ENCODE data around the gene NOS3.
"Not testable (repeated sequence)": the region's sequence is repeated elsewhere in the genome, so short reads cannot be mapped to it uniquely, and the experiment has no call there.

The NOS3 gene

GRCh38 chr7:151039850-151040548 lies 49.2 kb downstream of the NOS3 start:
- no peak for TF ChIP-seq CTCF (IDR thresholded peaks at IDR 0.05; ENCODE audit: insufficient read depth, missing control alignments)

DNA sequence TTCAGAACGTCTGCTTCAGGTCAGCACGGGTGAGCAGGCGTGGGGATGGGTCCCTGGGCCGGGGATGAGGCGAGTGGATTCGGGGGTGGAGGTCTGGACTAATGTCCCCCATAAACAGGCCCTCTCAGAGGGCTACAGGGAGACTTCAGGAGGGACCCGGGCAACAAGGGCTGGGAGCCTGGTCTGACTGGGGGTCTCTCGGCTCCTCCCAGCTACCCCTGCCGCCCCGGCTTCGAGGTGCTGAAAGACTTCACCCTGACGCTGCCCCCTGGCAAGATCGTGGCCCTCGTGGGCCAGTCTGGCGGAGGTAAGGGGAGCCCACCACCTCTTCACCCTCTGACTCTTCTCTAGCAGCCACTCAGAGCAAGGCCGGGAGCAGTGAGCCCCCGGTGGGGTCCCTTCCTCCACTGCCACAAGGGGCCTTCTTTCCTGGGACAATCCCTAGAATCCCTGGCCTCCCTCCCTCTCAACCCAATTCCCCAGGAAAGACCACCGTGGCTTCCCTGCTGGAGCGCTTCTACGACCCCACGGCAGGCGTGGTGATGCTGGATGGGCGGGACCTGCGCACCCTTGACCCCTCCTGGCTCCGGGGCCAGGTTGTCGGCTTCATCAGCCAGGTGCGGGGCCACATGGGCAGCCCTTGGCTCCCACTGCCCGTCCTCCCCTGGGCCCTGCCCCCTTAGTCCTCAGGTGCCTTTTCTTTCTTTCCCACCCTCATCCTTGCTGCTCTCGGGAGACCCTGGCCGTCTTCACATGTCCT lies 50.0 kb downstream of the NOS3 start:
- no peak for TF ChIP-seq CTCF (IDR thresholded peaks at IDR 0.05; ENCODE audit: insufficient read depth, missing control alignments)
- DNase-seq (ENCODE audit: insufficient read length, low spot score) (no peak), FAIRE-seq (no peak)

More at GRCh38 chr7:151039850-151040548, 49.2 kb downstream of the NOS3 start:
- DNase-seq (ENCODE audit: insufficient read length, low spot score) (no peak), FAIRE-seq (no peak)

- not testable (repeated sequence) for DNase-seq (ENCODE audit: insufficient read length, low spot score); FAIRE-seq
Observed at GRCh38 chr7:151043449-151043848, 52.6 kb downstream of the NOS3 start.

- TF ChIP-seq CTCF (IDR thresholded peaks at IDR 0.05; ENCODE audit: insufficient read depth, missing control alignments) = no peak
- no peak for FAIRE-seq
- DNase-seq (ENCODE audit: insufficient read length, low spot score) = no peak
Observed at GRCh38 chr7:151043959-151044358, 53.1 kb downstream of the NOS3 start.

DNA sequence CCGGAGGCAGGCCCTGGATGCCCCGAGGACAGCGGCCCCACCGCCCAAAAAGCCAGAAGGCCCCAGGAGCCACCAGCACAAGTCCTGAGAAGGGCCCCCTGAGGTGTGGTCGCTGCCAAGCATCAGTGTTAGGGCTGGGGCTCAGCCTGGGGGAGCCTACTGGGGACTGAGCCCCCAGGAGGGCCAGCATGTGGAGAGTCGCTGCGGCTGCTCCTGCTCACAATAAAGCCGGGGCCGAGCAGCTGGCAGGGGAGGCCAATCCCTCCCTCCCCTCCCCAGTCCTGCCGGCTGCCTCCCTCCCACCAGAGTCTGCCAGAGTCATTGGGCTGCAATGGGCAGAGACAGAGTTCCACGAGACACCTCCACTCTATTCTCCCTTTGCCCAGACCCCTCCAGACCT lies 54.4 kb downstream of the NOS3 start:
- TF ChIP-seq CTCF (IDR thresholded peaks at IDR 0.05; ENCODE audit: insufficient read depth, missing control alignments) = no peak
- DNase-seq (ENCODE audit: insufficient read length, low spot score) (peak; percentile 86), FAIRE-seq (no peak)

DNA sequence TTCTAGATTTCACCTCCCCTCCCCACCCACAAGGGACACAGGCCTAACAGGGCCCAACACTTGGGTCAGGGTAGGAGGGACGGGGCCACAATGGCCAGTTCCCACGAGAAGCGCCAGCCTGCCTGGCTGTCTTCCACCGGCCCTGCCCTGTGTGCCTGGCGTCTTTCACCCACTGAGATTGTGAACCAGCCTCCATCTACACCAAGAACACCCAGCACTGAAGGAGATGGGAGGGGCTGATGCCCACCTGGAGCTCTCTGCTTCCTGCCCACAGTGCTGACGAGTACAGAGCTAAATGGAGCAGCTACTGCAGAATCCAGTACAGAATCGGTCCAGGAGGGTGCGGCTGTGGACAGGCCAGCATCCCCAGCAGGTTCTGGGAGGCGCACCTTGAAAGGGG lies 55.1 kb downstream of the NOS3 start:
- DNase-seq (ENCODE audit: insufficient read length, low spot score) = no peak
- no peak for FAIRE-seq
- no peak for TF ChIP-seq CTCF (IDR thresholded peaks at IDR 0.05; ENCODE audit: insufficient read depth, missing control alignments)

- no peak for TF ChIP-seq CTCF (IDR thresholded peaks at IDR 0.05; ENCODE audit: insufficient read depth, missing control alignments)
- no peak for DNase-seq (ENCODE audit: insufficient read length, low spot score)
- FAIRE-seq = no peak
Observed at GRCh38 chr7:151046603-151047573, 56.1 kb downstream of the NOS3 start.
